Measurements from ENCODE around the gene PRICKLE1.
"Not testable (repeated sequence)": the region's sequence is repeated elsewhere in the genome, so short reads cannot be mapped to it uniquely, and the experiment has no call there.

The PRICKLE1 gene

DNA sequence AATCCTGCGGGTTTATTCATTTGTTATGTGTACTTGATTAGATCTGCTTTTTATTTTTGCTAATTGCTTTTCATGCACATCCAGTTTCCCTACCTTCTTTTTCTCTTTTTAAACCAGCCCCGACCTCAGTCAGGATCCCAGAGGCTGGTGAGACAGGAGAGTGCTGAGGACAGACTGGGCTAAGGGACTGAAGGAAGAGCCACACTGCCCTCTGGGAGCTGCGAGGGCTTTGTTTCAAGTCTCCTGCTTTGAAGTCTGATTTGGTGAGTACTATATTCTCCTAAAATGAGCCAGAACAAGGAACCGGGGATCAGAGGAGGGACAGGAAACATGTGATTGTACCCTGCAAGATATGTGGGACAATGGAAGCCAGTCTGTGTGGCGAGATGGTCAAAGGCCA is 23.9 kb downstream of the PRICKLE1 start:
- DNase-seq: no peak
- in situ Hi-C loops (cut with MboI; ENCODE audit: low pct_unique_long_range_greater_than_20kb, low sequenced_read_pairs): no loop called here

DNA sequence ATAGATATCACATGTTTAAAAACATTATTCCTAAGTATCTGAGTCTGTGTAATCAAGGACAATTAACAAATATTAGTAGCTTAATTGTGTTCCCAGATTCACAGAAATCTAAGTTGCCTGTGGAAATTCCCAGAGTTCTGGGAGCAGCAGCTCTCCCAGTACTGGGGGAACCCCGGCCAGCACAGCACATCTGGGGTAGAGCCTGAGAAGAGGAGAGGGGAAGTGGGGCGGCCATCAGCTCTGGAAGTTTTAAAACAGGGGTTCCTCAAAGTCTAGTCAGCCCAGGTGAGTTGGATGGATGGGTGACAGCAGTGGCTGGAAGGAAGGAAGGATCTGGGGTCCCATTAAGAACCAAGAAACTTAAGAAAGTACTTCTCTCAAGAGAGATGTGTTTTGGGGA is 24.6 kb downstream of the PRICKLE1 start:
- in situ Hi-C loops (cut with MboI; ENCODE audit: low pct_unique_long_range_greater_than_20kb, low sequenced_read_pairs): no loop called here
- DNase-seq: no peak

DNA sequence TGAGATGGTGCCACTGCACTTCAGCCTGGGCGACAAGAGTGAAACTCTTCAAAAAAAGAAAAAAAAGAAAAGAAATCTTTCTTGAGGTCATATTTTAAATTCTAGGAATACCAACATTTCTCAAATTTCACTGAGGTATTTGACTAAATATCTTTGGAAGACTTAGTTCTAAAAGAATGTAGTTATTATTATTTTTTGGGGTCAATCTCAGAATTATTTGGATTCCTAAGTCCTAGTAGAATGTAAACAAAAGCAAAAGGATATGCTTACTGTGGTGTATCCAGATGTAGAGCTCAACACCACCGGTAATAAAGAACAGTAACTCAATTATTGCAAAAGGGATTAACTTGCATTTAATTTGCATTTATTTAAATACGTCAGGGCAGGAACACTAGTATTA is 25.0 kb downstream of the PRICKLE1 start:
- in situ Hi-C loops (cut with MboI; ENCODE audit: low pct_unique_long_range_greater_than_20kb, low sequenced_read_pairs): no loop called here
- no peak for DNase-seq

DNA sequence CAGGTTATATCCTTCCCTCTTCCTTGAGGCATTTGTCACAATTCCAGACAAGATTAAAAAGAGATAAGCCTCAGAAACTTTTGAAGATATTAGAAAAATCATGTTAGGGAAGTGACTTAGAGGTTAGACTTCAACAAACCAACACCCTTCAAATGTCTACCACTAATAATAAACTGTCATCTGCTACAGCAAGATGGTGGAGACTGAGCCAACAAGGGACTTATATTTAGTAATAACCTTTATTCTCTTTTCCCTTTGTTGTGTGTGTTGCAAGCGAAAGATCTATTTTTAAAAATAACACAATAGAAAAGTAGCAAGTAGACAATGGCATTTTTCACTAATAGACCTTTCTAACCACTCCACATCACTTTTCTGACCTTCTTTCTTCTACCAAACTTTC is 28.6 kb downstream of the PRICKLE1 start:
- no peak for DNase-seq
- in situ Hi-C loops (cut with MboI; ENCODE audit: low pct_unique_long_range_greater_than_20kb, low sequenced_read_pairs): no loop called here

DNA sequence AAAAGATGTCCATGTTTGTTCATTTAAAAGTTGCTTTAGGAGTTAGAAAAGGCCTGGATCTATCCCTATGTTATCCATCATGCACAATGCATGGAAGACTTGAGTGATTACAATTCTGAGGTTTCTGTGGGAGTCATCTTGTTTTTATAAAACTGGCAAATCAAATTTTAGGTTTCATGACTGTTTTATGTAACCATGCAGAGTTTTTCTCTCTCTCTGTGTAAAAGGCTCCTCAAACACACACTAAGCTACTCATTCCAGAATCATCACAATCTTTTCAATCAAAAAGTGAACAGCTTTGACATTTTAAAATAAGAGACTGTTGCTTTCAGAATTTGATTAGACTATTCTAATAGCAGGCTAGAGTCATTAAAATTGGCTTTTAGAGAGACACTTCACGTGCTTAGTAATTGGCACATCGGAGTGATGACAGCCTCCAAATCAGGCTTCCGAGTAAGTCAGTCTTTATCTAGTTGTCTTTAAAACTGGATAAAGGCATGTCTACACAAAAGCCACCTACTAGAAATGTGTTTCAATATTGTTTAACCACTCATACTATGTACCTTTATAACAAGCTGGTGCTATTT is 31.9 kb downstream of the PRICKLE1 start:
- DNase-seq: no peak
- in situ Hi-C loops (cut with MboI; ENCODE audit: low pct_unique_long_range_greater_than_20kb, low sequenced_read_pairs): no loop called here

DNA sequence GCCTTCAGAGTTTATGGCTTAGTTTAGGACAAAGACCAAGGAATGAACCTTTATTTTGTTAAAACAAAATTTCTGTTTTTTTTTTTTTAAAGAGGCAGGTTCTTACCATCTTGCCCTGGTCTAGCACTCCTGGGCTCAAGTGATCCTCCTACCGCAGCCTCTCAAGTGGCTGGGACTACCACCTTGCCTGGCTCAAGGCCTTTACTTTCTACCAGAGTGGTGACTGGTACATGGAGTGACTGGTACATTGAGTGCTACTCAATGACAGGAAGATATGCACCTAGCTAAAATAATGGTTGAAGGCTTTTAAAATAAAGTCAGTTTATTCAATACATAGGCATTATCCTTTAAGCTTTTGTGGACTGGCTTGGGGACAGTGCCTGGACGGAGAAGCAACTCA is 32.6 kb downstream of the PRICKLE1 start:
- in situ Hi-C loops (cut with MboI; ENCODE audit: low pct_unique_long_range_greater_than_20kb, low sequenced_read_pairs): no loop called here
- no peak for DNase-seq

DNA sequence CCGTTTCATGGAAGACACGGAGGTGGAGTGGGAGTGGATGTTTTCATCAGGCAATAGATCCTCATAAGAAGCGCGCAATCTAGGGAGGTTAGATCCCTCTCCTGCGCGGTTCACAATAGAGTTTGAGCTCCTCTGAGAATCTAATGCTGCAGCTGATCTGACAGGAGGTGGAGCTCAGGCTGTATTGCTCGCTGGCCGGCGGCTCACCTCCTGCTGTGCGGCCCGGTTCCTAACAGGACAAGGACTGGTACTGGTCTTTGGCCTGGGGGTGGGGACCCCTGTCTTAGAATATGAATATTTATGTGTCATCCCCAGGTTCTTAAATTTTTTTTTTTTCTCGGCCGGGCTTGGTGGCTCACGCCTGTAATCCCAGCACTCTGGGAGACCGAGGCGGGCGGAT is 36.7 kb downstream of the PRICKLE1 start:
- DNase-seq: no peak
- in situ Hi-C loops (cut with MboI; ENCODE audit: low pct_unique_long_range_greater_than_20kb, low sequenced_read_pairs): no loop called here

DNA sequence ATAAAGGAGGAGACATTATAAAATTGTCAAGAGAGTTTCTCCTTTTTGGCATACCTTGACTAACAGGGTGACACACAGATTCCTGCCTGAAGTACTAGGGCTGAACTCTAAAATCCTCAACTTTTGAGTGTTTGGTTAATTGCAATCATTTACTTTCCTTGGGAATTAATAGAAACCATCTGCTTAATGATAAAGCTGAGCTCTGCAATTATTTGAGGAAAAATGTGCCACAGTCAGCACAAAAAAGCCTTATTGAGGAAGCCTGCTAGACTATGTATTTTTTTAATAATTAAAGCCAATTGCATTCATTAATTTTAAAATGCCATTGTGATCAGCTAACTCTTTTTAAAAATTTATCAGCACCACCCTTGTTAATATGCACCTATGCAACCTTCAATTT is 38.7 kb downstream of the PRICKLE1 start:
- DNase-seq: no peak
- in situ Hi-C loops (cut with MboI; ENCODE audit: low pct_unique_long_range_greater_than_20kb, low sequenced_read_pairs): no loop called here

DNA sequence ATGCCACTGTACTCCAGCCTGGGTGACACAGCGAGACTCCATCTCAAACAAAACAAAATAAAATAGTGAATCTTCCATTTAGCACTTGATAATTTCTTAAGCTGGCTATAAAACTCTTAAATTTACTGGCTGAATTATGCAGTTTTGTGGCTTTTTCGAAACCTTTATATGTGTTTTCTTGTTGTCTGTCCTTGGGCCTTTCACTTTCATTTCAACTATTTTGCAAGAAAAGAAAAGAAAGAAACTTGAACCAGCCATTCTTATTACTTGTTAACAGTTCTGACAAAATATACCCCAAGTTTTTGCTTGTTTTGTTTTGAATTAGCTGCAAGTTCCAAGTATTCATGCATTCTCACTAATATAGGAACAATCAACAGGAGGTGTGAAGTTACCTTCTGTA is 42.8 kb downstream of the PRICKLE1 start:
- in situ Hi-C loops (cut with MboI; ENCODE audit: low pct_unique_long_range_greater_than_20kb, low sequenced_read_pairs): no loop called here
- no peak for DNase-seq

DNA sequence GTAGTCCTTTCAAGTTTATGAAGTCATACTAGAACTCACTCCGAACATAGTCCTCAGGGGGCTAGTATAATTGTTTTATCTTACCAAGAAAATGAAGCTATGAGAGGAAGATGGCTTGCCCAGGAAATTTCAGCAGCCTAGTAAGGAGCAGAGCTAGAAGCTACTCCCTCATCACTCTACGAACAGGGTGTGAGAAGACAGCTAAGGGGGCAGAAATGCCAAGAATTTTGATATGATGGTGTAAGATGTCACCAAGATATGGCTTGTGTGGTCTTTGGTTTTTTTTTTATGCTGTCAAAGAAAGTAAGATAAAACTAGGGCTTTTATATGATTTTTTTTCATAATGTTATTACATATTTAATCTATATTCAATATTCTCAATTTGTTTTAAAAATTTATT is 47.6 kb downstream of the PRICKLE1 start:
- no peak for DNase-seq
- in situ Hi-C loops (cut with MboI; ENCODE audit: low pct_unique_long_range_greater_than_20kb, low sequenced_read_pairs): no loop called here

DNA sequence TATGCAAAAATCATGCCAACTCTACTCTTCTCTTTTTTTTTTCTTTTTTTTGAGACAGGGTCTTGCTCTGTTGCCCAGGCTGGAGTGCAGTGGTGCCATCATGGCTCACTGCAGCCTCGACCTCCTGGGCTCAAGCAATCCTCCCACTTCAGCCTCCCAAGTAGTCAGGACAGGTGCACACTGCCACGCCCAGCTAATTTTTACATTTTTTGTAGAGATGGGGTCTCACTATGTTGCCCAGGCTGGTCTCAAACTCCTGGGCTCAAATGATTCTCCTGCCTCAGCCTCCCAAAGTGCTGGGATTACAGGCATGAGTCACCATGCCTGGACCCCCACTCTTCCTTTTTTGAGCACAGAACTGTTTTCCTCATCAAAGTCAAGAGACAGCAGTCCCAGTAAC is 48.2 kb downstream of the PRICKLE1 start:
- in situ Hi-C loops (cut with MboI; ENCODE audit: low pct_unique_long_range_greater_than_20kb, low sequenced_read_pairs); DNase-seq: not testable (repeated sequence)

DNA sequence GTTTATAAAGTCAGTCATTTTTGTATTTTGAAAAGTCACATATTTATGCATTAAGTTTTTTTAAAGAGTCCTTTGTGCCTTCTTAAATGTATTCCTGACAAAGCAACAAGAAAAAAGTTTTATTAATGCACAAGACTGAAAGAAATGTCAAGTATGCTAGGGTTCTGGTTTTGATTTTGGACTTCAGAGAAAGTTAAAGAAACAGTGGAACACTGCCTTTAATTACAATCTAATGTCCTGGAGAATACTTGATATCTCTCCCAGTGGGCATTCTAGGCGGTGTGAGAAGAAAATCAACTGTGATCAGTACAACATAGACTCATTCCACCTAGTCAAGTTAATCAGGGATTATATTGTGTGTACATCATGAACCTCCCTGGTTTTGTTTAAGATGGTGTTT is 49.9 kb downstream of the PRICKLE1 start:
- in situ Hi-C loops (cut with MboI; ENCODE audit: low pct_unique_long_range_greater_than_20kb, low sequenced_read_pairs): no loop called here
- DNase-seq: no peak

DNA sequence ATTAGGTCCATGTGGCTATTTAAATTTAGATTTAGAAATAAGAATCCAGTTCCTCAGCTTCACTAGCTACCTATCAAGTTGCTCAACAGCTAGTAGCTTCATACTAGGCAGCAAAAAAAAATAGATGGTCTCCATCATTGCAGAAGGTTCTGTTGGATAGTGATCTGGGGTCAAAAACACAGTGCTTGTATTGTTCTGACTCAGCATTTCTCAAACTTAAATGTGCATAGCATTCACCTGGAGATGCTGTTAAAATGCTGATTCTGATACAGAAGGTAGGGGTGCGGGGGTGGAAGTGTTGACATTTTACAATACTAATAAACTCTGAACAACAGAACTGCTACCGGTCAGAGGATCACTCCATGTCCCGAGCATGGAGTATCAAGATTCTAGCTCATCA is 51.3 kb downstream of the PRICKLE1 start:
- in situ Hi-C loops (cut with MboI; ENCODE audit: low pct_unique_long_range_greater_than_20kb, low sequenced_read_pairs): no loop called here
- DNase-seq: no peak

DNA sequence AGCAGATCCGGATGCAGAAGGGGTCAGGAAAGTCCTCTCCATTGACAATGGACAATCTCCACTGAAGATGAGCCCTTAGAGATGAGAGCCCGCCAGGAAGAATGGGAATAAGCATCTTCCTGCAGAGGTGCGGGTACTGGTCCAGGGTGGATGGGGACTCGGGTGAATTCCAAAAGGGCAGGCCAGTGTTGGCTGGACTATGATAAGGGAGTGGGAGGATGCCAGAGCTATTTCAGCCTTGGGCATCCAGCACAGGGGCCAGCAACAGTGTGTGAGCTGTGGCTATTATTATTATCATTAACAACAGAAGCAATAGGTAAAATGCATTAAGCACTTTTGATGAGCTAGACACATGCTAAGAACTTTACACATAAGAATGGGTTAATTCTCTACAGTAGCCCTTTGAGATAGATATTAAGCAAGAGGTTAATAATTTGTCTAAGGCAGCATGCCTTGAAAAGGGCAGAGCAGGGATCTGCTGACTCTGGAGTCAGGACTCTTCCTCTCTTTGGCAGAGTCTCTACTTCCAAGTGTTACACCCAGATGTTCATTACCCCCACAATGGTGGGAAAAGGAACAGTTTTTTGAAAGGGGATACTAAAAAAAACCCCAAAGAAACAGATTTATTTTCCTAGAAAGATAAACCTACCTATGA is 55.2 kb downstream of the PRICKLE1 start:
- no peak for DNase-seq

DNA sequence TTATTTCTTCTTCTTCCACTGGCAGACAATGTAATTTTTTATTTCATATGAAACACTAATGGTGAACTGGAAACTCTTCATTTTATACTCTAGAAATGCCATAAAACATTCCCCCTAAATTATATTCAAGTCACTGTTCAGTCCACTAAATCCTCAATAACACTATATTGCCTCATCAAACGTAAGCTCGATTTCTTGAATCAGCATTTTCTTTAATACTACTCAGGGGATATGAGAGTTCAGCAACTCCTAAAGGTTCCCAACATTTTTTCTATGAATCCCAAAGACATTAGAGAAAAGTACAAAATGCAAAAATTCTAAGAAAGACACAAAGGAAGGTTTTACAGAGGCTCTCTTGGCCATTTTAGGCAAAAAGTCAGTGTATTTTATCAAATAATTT is 59.3 kb downstream of the PRICKLE1 start:
- no peak for DNase-seq
- in situ Hi-C loops (cut with MboI; ENCODE audit: low pct_unique_long_range_greater_than_20kb, low sequenced_read_pairs): no loop called here

More for the DNA sequence above, 55.2 kb downstream of the PRICKLE1 start:
- in situ Hi-C loops (cut with MboI; ENCODE audit: low pct_unique_long_range_greater_than_20kb, low sequenced_read_pairs): no loop called here

DNA sequence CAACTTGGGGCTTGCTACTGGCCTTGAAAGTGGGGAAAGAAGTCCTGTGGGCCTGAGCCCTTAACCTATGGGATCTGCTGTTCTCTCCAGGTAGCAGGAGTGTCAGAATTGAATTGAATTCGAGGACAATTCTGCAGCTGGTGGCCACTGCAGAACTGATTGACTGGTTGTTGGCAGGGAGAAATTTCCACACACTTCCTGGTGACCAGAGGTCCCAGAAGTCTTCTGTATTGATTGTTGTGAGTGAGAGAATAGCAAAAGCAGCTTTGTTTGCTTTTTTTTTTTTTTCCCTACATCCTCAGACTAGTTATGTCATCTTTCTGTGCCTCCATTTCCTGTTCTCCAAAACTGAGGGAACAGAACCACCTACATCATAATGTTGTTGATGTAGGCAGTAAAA is 64.1 kb downstream of the PRICKLE1 start:
- in situ Hi-C loops (cut with MboI; ENCODE audit: low pct_unique_long_range_greater_than_20kb, low sequenced_read_pairs): no loop called here
- DNase-seq: no peak

DNA sequence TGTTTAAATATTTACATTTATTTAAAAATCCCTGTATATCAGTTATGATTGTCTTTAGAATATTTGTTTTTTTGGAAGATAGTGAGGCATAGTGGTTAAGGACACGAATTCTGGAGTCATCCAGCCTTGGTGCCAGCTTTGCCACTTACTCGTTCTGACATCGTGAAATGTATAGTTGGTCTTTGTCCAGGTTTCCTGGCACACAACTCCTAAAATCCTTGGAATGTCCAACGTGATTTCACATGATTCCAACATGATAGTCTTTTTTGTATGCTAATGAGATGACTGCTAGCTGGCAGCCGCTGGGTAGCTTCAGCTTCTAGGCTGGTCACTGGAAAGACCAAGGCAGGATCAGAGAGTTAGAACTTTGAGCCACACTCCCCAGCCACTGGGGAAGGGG is 64.8 kb downstream of the PRICKLE1 start:
- in situ Hi-C loops (cut with MboI; ENCODE audit: low pct_unique_long_range_greater_than_20kb, low sequenced_read_pairs): no loop called here

DNA sequence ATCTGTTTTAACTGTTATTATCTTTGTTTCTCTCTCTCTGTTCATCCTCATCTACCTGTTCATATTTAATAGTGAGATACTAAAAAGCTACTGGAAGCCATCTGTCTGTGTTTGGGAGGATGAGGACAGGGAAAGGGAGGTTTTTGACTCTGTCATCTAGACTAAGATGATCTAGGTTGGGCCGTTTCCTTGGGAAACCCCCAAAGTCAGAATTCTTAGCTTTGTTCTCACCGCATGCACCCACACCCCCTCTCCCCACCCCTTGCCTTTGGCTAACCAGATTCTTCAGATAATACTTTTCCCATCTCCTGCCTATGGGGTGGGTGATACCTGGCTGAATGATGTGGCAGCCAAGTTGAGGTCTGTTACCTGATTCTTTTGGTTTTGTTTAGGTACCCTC is 73.0 kb downstream of the PRICKLE1 start:
- no peak for DNase-seq
- in situ Hi-C loops (cut with MboI; ENCODE audit: low pct_unique_long_range_greater_than_20kb, low sequenced_read_pairs): no loop called here

More for the DNA sequence above, 64.8 kb downstream of the PRICKLE1 start:
- DNase-seq: no peak

DNA sequence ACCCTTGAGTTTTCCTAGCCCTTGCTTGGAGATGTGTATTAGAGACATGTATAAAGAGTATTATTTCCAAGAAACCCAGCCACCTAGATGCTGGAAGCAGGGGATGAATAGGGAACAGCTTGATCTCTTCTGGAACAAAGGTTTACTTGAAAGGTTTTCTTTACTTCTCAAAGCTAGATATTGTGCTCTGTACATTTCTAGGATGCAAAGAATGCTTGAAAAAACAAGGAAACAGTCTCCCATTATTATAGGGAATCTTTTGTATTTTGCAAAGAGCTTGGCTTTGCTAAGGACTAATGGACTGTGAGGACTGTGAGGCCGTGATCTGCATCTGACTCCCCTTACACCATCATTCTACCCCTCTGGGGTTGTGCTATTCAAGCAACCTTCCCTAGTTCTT is 77.9 kb downstream of the PRICKLE1 start:
- DNase-seq: no peak
- in situ Hi-C loops (cut with MboI; ENCODE audit: low pct_unique_long_range_greater_than_20kb, low sequenced_read_pairs): no loop called here

DNA sequence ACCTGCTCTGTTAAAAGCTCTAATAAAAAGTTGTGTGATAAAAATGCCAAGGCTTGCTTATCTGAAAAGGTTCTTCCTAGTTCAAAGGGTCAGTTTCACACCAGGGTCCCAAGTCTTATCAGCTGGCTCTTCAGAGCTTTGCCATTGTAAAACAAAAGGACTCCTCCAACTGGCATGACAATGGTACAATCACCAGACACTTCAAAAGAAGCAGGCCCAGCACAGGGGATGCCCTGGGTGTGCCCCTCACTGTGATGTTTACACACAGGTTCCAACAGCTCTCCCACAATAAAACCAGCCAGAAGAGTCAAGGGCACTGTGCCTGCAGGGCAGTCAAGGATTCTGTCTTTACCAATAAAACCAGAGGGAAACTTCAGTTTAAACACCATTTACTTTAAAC is 78.7 kb downstream of the PRICKLE1 start:
- in situ Hi-C loops (cut with MboI; ENCODE audit: low pct_unique_long_range_greater_than_20kb, low sequenced_read_pairs): no loop called here
- DNase-seq: no peak

DNA sequence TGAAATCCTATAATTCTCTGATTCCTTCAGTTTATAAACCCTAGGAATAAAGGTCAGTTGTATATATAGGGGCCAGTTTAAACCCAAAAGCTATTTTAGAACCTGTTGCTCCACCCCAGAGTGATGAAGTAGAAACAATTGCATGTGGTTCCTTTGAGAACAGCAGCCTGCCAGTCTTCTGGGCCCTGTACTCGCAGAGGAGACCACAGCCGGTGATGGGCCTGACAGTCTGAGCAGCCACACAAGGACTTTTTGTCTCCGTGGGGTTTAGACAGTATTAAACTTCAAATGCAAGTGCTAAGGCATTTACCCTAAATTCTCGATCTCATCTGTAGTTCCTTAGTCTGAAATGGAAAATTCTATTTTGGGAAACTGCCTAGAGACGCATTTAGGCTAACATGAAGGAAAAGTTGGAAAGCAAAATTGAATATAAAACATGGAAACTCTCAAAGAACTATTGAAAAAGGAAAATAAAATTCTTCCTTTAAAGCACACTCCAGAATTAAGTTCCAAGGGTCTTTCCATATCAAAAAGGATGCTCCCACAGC is 80.6 kb downstream of the PRICKLE1 start:
- in situ Hi-C loops (cut with MboI; ENCODE audit: low pct_unique_long_range_greater_than_20kb, low sequenced_read_pairs): no loop called here
- DNase-seq: no peak
